SK-N-SH (cell line): ENCODE data around the gene FRS3. TPM values are rescaled to one million over a fixed set of nuclear protein-coding genes. Genes with fewer than 3 reads are reported as not detected.

ENCODE experiments used
- CTCF ChIA-PET: fragments of 300-600, 350-600 bp; formaldehyde crosslinking; extraction: SDS; loops from one replicate; lab custom pipeline; 2021; lab: Yijun Ruan, JAX
- POLR2A ChIA-PET: fragments of 350-600 bp; sonication (Branson Sonifier 250); formaldehyde crosslinking; extraction: SDS; loops from one replicate; lab custom pipeline; 2020; ENCODE audit warnings: antibody characterized with exemption, inconsistent platforms; lab: Yijun Ruan, JAX
- DNase-seq: peaks from one replicate; pipeline ENCODE4 v3.0.0; 2012
- H2AFZ ChIP-seq: fragments of 200-600 bp; sonication (generic); 2 replicates; pipeline ENCODE4 v1.8.1; 2016; ENCODE audit warnings: antibody characterized with exemption, mild to moderate bottlenecking, low read depth
- H3F3A ChIP-seq: fragments of 200-600 bp; sonication (generic); replicated peaks from 2 replicates; pipeline ENCODE3; 2016; ENCODE audit warnings: antibody characterized with exemption, mild to moderate bottlenecking; ENCODE audit not compliant: insufficient read depth
- H3K27ac ChIP-seq, 2 experiments: fragments of 200-500 bp in 1 of 2; fragments of 200-600 bp in 1 of 2; sonication (Bioruptor generic) in 1 of 2; sonication (generic), shearing (Covaris generic) in 1 of 2; 2 replicates each; pipeline versions ENCODE4 v1.5.1 to v1.6.1; 2014 to 2016; ENCODE audit warnings: low read depth in 2 of 2, inconsistent platforms in 1 of 2, low read length in 1 of 2, mild to moderate bottlenecking in 1 of 2, mixed read lengths in 1 of 2
- H3K27me3 ChIP-seq: fragments of 200-600 bp; sonication (generic), shearing (Covaris generic); 2 replicates; pipeline ENCODE4 v1.6.1; 2016; ENCODE audit warnings: mixed run types; ENCODE audit not compliant: insufficient read depth
- H3K36me3 ChIP-seq, 2 experiments: fragments of 200-500 bp in 1 of 2; fragments of 200-600 bp in 1 of 2; sonication (Bioruptor generic) in 1 of 2; sonication (generic) in 1 of 2; replicated peaks in 1 of 2; 2 replicates each; pipeline versions ENCODE3 to v1.5.1; 2014 to 2016; ENCODE audit warnings: low read length in 1 of 2, mild to moderate bottlenecking in 1 of 2; ENCODE audit not compliant: insufficient read depth in 2 of 2, control insufficient read depth in 1 of 2
- H3K4me1 ChIP-seq, 2 experiments: fragments of 200-500 bp in 1 of 2; fragments of 200-600 bp in 1 of 2; sonication (Bioruptor generic) in 1 of 2; sonication (generic), shearing (Covaris generic) in 1 of 2; 2 replicates each; pipeline versions ENCODE4 v1.5.1 to v1.6.1; 2014 to 2016; ENCODE audit warnings: low read depth in 1 of 2, low read length in 1 of 2, mixed run types in 1 of 2; ENCODE audit not compliant: insufficient read depth in 2 of 2, control insufficient read depth in 1 of 2
- H3K4me2 ChIP-seq: fragments of 200-600 bp; sonication (generic), shearing (Covaris generic); 2 replicates; pipeline ENCODE4 v1.6.1; 2017; ENCODE audit warnings: mixed run types
- H3K4me3 ChIP-seq, 2 experiments: fragments of 200-500 bp in 1 of 2; fragments of 200-600 bp in 1 of 2; sonication (Bioruptor generic) in 1 of 2; sonication (generic), shearing (Covaris generic) in 1 of 2; 2 replicates each; pipeline versions ENCODE4 v1.5.1 to v1.8.1; 2014 to 2016; ENCODE audit warnings: low read depth in 2 of 2, inconsistent platforms in 1 of 2, low read length in 1 of 2, mild to moderate bottlenecking in 1 of 2, mixed read lengths in 1 of 2, moderate library complexity in 1 of 2
- H3K79me2 ChIP-seq: fragments of 200-600 bp; sonication (generic); 2 replicates; pipeline ENCODE4 v1.8.1; 2017; ENCODE audit warnings: mild to moderate bottlenecking; ENCODE audit not compliant: insufficient read depth
- H3K9ac ChIP-seq: fragments of 200-600 bp; sonication (generic); 2 replicates; pipeline ENCODE4 v1.6.1; 2017; ENCODE audit warnings: mixed run types
- H3K9me2 ChIP-seq: fragments of 200-600 bp; sonication (generic); 2 replicates; pipeline ENCODE4 v1.6.1; 2017; ENCODE audit warnings: mixed run types
- H3K9me3 ChIP-seq: fragments of 200-600 bp; sonication (generic); 2 replicates; pipeline ENCODE4 v1.6.1; 2017; ENCODE audit warnings: mixed run types, mild to moderate bottlenecking, moderate library complexity
- H4K20me1 ChIP-seq: fragments of 200-600 bp; sonication (generic); 2 replicates; pipeline ENCODE4 v1.6.1; 2017; ENCODE audit warnings: mild to moderate bottlenecking, mixed run types; ENCODE audit not compliant: insufficient read depth
- FOSL2 ChIP-seq: IDR thresholded peaks from 2 replicates; pipeline ENCODE4 v1.4.0; 2012; ENCODE audit warnings: low read depth, mild to moderate bottlenecking, moderate library complexity, borderline replicate concordance
- IRF3 ChIP-seq: fragments of 150-350 bp; IDR thresholded peaks from 2 replicates; pipeline ENCODE4 v1.6.1; 2016; ENCODE audit warnings: mild to moderate bottlenecking, low read depth, low read length
- MEF2A ChIP-seq: IDR thresholded peaks from 2 replicates; pipeline ENCODE4 v1.4.0; 2012; ENCODE audit warnings: low read depth, borderline replicate concordance
- NFIC ChIP-seq: IDR thresholded peaks from 2 replicates; pipeline ENCODE4 v1.4.0; 2012; ENCODE audit warnings: borderline replicate concordance
- SIN3A ChIP-seq: IDR thresholded peaks from 2 replicates; pipeline ENCODE4 v1.6.1; 2012; ENCODE audit warnings: low read depth, mild to moderate bottlenecking, low read length, moderate library complexity, borderline replicate concordance
- TCF12 ChIP-seq: IDR thresholded peaks from 2 replicates; pipeline ENCODE4 v1.4.0; 2012
- TEAD4 ChIP-seq: IDR thresholded peaks from 2 replicates; pipeline ENCODE4 v1.4.0; 2012; ENCODE audit warnings: mild to moderate bottlenecking, borderline replicate concordance; ENCODE audit not compliant: insufficient read depth
- USF1 ChIP-seq: IDR thresholded peaks from 2 replicates; pipeline ENCODE4 v1.4.0; 2012; ENCODE audit warnings: low read depth, borderline replicate concordance
- YY1 ChIP-seq: IDR thresholded peaks from 2 replicates; pipeline ENCODE4 v1.4.0; 2012; ENCODE audit warnings: low read depth, mild to moderate bottlenecking
- WGBS: methylation state at CpG from one replicate; pipeline ENCODE4 v1.1.6; 2017; ENCODE audit warnings: low lambda C conversion rate; 5-methylcytosine and 5-hydroxymethylcytosine counted together
- polyA plus RNA-seq, 3 experiments: library from polyadenylated mRNA; depleted of rRNA; stranded (reverse); fragments of >200 nt; gene quantifications; 2 replicates each; pipeline ENCODE4 v1.2.3, GENCODE V29; 2012
- TF ChIP-seq, protein P1 (sequence below): IDR thresholded peaks from 2 replicates; pipeline ENCODE4 v1.6.1; 2012; ENCODE audit warnings: mild to moderate bottlenecking, low read depth, low read length, moderate library complexity
- TF ChIP-seq, protein P2 (sequence below): fragments of 200-600 bp; sonication (generic); IDR thresholded peaks from 2 replicates; pipeline ENCODE4 v1.6.1; 2017; ENCODE audit warnings: antibody characterized with exemption, mild to moderate bottlenecking, moderate library complexity

The FRS3 gene
- polyA plus RNA-seq, 1 of the 3 experiments (the other 2 are of a cell fraction), result 8.6 TPM

DNA sequence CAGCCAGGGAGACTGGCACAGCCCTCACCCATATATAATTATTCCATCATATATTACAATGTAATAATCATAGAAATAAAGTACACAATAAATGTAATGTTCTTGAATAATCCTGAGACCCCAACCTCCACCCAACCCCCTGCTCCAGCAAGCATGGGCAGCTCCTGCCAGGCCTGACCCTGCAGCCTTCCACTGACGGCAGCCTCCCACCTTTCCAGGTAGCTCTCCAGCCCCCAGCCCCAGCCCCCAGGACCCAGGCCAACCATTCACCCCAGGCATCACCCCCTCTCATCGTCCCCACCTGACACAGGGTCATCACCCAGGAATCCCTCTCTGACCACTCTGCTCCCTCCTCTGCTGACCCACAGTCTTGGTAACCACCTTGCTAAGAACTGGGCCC is 58.9 kb downstream of the FRS3 start:
- WGBS, result 86% methylated on average over 1 of the region's 2 CpGs
- ChIA-PET CTCF (interaction anchor here (1.3 to 1.9 kb wide), 4 partner anchors 14 to 296 kb away, joined by 3 to 6 read pairs (median 4); no protein-coding TSS in a partner anchor), POLR2A (no interaction called here)
- Histone ChIP-seq H3K27me3 (no peaks in the 10 kb centered on the region), H3K79me2 (peaks cover 30% of the 10 kb centered on the region; the same call in 1 of the 2 replicates), H2AFZ (no peak overlapping the region), H3K36me3 (no peaks in the 10 kb centered on the region), H3K4me2 (no peak overlapping the region), H3K9me2 (no peaks in the 10 kb centered on the region), H3K4me3 (no peak overlapping the region), H3K9me3 (no peaks in the 10 kb centered on the region), H3K27ac (no peak overlapping the region), H3K4me1 (peaks cover 30 to 37% of the 10 kb centered on the region in 2 experiments; a peak in 3 of 4 replicates), H4K20me1 (peaks cover 6% of the 10 kb centered on the region; the same call in 1 of the 2 replicates), H3K9ac (no peak overlapping the region), H3F3A (no peaks in the 10 kb centered on the region)
- no peak for DNase-seq
- TF ChIP-seq YY1, result no peak
- TF ChIP-seq, protein P1, sequence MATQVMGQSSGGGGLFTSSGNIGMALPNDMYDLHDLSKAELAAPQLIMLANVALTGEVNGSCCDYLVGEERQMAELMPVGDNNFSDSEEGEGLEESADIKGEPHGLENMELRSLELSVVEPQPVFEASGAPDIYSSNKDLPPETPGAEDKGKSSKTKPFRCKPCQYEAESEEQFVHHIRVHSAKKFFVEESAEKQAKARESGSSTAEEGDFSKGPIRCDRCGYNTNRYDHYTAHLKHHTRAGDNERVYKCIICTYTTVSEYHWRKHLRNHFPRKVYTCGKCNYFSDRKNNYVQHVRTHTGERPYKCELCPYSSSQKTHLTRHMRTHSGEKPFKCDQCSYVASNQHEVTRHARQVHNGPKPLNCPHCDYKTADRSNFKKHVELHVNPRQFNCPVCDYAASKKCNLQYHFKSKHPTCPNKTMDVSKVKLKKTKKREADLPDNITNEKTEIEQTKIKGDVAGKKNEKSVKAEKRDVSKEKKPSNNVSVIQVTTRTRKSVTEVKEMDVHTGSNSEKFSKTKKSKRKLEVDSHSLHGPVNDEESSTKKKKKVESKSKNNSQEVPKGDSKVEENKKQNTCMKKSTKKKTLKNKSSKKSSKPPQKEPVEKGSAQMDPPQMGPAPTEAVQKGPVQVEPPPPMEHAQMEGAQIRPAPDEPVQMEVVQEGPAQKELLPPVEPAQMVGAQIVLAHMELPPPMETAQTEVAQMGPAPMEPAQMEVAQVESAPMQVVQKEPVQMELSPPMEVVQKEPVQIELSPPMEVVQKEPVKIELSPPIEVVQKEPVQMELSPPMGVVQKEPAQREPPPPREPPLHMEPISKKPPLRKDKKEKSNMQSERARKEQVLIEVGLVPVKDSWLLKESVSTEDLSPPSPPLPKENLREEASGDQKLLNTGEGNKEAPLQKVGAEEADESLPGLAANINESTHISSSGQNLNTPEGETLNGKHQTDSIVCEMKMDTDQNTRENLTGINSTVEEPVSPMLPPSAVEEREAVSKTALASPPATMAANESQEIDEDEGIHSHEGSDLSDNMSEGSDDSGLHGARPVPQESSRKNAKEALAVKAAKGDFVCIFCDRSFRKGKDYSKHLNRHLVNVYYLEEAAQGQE, result no peak
- no peak for TF ChIP-seq SIN3A
- TF ChIP-seq FOSL2, result no peak

DNA sequence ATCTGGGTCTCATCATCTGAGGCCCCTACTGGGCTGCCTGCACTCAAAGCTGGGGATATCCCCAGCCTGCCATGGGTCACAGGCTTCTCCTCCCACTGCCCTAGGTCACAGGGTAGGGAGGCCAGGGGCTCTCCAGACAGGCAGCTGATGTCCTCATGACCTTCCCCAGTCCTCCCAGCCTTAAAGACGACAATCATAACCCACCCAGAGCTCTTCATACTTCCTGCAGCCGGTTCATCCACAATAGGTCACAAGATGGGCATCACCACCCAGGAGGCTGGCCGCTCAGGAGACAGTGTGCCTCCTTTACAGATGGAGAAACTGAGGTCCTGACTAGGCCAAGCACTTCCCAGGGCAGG is 59.5 kb downstream of the FRS3 start:
- TF ChIP-seq USF1 (no peak), FOSL2 (no peak), TCF12 (no peak), NFIC (no peak), MEF2A (no peak), TEAD4 (no peak), IRF3 (no peak)
- TF ChIP-seq, protein P2, sequence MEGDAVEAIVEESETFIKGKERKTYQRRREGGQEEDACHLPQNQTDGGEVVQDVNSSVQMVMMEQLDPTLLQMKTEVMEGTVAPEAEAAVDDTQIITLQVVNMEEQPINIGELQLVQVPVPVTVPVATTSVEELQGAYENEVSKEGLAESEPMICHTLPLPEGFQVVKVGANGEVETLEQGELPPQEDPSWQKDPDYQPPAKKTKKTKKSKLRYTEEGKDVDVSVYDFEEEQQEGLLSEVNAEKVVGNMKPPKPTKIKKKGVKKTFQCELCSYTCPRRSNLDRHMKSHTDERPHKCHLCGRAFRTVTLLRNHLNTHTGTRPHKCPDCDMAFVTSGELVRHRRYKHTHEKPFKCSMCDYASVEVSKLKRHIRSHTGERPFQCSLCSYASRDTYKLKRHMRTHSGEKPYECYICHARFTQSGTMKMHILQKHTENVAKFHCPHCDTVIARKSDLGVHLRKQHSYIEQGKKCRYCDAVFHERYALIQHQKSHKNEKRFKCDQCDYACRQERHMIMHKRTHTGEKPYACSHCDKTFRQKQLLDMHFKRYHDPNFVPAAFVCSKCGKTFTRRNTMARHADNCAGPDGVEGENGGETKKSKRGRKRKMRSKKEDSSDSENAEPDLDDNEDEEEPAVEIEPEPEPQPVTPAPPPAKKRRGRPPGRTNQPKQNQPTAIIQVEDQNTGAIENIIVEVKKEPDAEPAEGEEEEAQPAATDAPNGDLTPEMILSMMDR, result no peak
- 83% methylated on average over 3 of the region's 3 CpGs for WGBS
- Histone ChIP-seq H2AFZ (no peak overlapping the region), H3F3A (peaks cover under 1% of the 10 kb centered on the region), H3K79me2 (peaks cover 30% of the 10 kb centered on the region; the same call in 1 of the 2 replicates), H3K4me3 (no peak overlapping the region), H3K4me1 (peaks cover 28 to 39% of the 10 kb centered on the region in 2 experiments; a peak in 3 of 4 replicates), H3K27me3 (no peaks in the 10 kb centered on the region), H3K9me3 (no peaks in the 10 kb centered on the region), H4K20me1 (peaks cover 6% of the 10 kb centered on the region; the same call in 1 of the 2 replicates), H3K9me2 (no peaks in the 10 kb centered on the region), H3K9ac (no peak overlapping the region), H3K36me3 (no peaks in the 10 kb centered on the region), H3K4me2 (no peak overlapping the region), H3K27ac (no peak overlapping the region)
- no peak for DNase-seq
- CTCF ChIA-PET, result interaction anchor here (1.0 to 2.2 kb wide), 5 partner anchors 14 to 352 kb away, joined by 3 to 8 read pairs (median 4); no protein-coding TSS in a partner anchor
- POLR2A ChIA-PET, result no interaction called here
